ENCODE data around the gene PPFIA1. TPM values are rescaled to one million over a fixed set of nuclear protein-coding genes. Genes with fewer than 3 reads are reported as not detected.

PPFIA1 gene
- total RNA-seq, 2 donors from 2014 or later: 105 to 118 TPM

DNA sequence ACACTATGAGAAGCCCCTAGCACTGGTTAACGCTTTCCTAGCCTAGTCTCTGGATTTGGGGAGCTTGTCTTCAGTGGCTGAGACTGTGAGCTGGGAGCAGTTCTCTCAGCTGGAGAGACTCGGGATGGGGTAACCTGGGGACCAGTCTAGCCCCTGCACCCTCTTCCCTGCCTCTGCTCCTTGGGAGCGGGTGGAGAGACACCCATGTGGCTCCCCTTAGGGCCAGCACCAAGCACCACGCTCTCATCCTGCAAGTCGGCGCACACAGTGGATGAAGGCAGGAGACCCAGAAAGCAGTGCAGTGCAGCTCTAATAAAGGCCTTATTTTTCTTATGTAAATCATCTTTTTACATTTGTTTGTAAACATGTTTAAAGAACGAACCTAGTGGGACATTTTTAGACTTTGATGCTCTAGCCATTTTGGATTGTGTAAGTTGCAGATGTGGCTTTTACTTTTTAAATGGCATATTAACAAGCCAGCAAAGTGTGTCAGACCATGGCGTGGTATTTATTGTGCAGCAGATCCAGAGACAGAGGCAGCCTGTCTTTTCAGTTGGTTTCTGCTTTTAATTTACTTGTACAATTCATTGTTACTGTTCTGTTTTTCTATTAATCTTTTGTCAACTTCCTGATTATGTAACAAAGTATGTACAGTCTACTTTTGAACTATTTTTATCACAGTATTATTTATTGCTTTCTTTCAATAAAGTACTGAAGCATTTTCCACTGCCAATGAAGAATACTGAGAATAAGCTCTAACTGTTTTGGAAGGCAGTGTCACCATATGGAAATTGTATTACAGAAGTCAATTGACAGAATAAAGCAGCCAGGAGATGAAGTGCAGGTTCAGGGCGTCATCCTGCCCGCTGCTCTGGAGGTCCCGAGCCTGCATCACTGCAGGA is 113.4 kb downstream of the PPFIA1 start:
- no peaks in the 10 kb centered on the region for H3K9me3 ChIP-seq (ENCODE audit: control insufficient read depth, low read length)
- Mint-ChIP-seq H3K9me3 (no peaks in the 10 kb centered on the region), H3K4me3 (no peak overlapping the region), H3K27me3 (ENCODE audit: insufficient read depth) (no peaks in the 10 kb centered on the region), H3K27ac (peak overlapping the region; percentile 48), H3K4me1 (peaks cover 14% of the 10 kb centered on the region), H3K36me3 (ENCODE audit: low read depth) (peaks cover 70% of the 10 kb centered on the region)
- DNase-seq: no peak
- H3K4me1 ChIP-seq (ENCODE audit: control insufficient read depth, insufficient read depth, low read length): no peaks in the 10 kb centered on the region
- peaks cover 63% of the 10 kb centered on the region for H3K36me3 ChIP-seq (ENCODE audit: control insufficient read depth, insufficient read depth, low read length)
- WGBS, 2 experiments (ENCODE audit: insufficient coverage in 1 of 2, insufficient read length in 1 of 2): 95 to 97% methylated on average over 5 to 11 of the region's 11 CpGs
- H3K9ac ChIP-seq (ENCODE audit: extremely low read depth, low read length, poor library complexity, severe bottlenecking): no peak overlapping the region
- TF ChIP-seq, protein P1, sequence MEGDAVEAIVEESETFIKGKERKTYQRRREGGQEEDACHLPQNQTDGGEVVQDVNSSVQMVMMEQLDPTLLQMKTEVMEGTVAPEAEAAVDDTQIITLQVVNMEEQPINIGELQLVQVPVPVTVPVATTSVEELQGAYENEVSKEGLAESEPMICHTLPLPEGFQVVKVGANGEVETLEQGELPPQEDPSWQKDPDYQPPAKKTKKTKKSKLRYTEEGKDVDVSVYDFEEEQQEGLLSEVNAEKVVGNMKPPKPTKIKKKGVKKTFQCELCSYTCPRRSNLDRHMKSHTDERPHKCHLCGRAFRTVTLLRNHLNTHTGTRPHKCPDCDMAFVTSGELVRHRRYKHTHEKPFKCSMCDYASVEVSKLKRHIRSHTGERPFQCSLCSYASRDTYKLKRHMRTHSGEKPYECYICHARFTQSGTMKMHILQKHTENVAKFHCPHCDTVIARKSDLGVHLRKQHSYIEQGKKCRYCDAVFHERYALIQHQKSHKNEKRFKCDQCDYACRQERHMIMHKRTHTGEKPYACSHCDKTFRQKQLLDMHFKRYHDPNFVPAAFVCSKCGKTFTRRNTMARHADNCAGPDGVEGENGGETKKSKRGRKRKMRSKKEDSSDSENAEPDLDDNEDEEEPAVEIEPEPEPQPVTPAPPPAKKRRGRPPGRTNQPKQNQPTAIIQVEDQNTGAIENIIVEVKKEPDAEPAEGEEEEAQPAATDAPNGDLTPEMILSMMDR (conservative IDR thresholded peaks at IDR 0.05): no peak
- H3K27me3 ChIP-seq (ENCODE audit: control insufficient read depth, insufficient read depth, low read length, poor library complexity, severe bottlenecking): no peaks in the 10 kb centered on the region
- no peak overlapping the region for H3K4me3 ChIP-seq (ENCODE audit: low read length)
- H3K27ac ChIP-seq (ENCODE audit: low read depth, low read length): no peak overlapping the region

DNA sequence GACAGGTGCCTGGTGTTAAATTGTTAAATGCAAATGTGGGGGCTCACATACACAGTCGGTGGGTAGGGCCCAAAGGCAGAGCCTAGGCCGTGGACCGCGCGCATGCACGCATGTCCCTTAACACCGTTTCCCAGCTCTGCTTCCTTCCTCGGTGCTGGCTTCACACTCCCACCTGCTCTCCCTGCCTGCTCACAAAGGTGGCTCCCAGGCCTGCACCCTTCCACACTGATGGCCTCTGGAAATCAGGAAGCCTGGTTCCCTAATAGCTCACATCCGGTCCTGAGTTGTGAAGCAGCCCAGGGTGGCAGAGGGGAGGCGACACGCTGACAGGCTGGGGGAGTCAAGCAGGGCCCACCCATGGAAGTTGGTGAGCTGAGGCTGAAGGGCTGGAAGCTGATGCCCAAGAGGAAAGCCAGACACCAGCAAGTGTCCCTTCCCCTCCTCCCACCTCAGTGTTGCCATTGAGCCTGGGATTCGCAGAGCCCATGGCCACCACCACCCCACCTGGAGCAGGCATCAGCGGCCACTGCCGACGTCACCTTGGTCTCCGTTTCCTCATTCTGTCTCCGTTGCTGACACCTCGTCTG is 114.2 kb downstream of the PPFIA1 start:
- H3K4me1 ChIP-seq (ENCODE audit: control insufficient read depth, insufficient read depth, low read length): no peaks in the 10 kb centered on the region
- H3K4me3 ChIP-seq (ENCODE audit: low read length): no peak overlapping the region
- Mint-ChIP-seq H3K4me1 (peaks cover 18% of the 10 kb centered on the region), H3K27me3 (ENCODE audit: insufficient read depth) (no peaks in the 10 kb centered on the region), H3K9me3 (no peaks in the 10 kb centered on the region), H3K27ac (peak overlapping the region; percentile 37), H3K36me3 (ENCODE audit: low read depth) (peaks cover 65% of the 10 kb centered on the region), H3K4me3 (no peak overlapping the region)
- no peaks in the 10 kb centered on the region for H3K27me3 ChIP-seq (ENCODE audit: control insufficient read depth, insufficient read depth, low read length, poor library complexity, severe bottlenecking)
- H3K9ac ChIP-seq (ENCODE audit: extremely low read depth, low read length, poor library complexity, severe bottlenecking): no peak overlapping the region
- TF ChIP-seq, protein P1 (conservative IDR thresholded peaks at IDR 0.05): no peak
- no peak for DNase-seq
- H3K27ac ChIP-seq (ENCODE audit: low read depth, low read length): peak overlapping the region; percentile 6
- 92 to 94% methylated on average over 11 to 18 of the region's 18 CpGs for WGBS, 2 experiments (ENCODE audit: insufficient coverage in 1 of 2, insufficient read length in 1 of 2)
- no peaks in the 10 kb centered on the region for H3K9me3 ChIP-seq (ENCODE audit: control insufficient read depth, low read length)
- peaks cover 55% of the 10 kb centered on the region for H3K36me3 ChIP-seq (ENCODE audit: control insufficient read depth, insufficient read depth, low read length)

DNA sequence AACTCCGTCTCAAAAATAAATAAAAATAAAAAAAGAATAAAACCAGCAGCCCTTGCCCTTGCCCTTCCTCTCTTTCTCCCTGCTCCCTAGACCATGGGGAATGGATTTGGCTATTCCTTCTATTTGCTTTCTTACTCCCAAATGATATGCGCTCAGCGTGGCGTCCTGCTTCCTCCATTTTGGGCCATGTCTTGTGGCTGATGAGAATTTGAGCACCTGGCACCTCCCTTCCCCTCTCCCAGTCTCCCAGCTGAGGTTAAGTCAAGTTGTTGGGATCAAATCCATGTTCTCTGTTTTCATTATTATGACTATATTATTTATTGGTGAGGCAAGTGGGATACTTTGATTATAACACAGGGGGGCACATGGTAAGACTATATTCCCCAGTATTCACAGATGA is 117.1 kb downstream of the PPFIA1 start:
- Mint-ChIP-seq H3K4me3 (no peak overlapping the region), H3K9me3 (no peaks in the 10 kb centered on the region), H3K27ac (no peak overlapping the region), H3K4me1 (peaks cover 9% of the 10 kb centered on the region), H3K27me3 (ENCODE audit: insufficient read depth) (no peaks in the 10 kb centered on the region), H3K36me3 (ENCODE audit: low read depth) (peaks cover 50% of the 10 kb centered on the region)
- no peak overlapping the region for H3K4me3 ChIP-seq (ENCODE audit: low read length)
- H3K36me3 ChIP-seq (ENCODE audit: control insufficient read depth, insufficient read depth, low read length): peaks cover 32% of the 10 kb centered on the region
- H3K4me1 ChIP-seq (ENCODE audit: control insufficient read depth, insufficient read depth, low read length): no peaks in the 10 kb centered on the region
- WGBS, 2 experiments (ENCODE audit: insufficient coverage in 1 of 2, insufficient read length in 1 of 2): 81 to 91% methylated on average over 4 of the region's 4 CpGs
- no peaks in the 10 kb centered on the region for H3K27me3 ChIP-seq (ENCODE audit: control insufficient read depth, insufficient read depth, low read length, poor library complexity, severe bottlenecking)
- TF ChIP-seq, protein P1 (conservative IDR thresholded peaks at IDR 0.05): no peak
- DNase-seq: no peak
- no peaks in the 10 kb centered on the region for H3K9me3 ChIP-seq (ENCODE audit: control insufficient read depth, low read length)
- no peak overlapping the region for H3K27ac ChIP-seq (ENCODE audit: low read depth, low read length)
- H3K9ac ChIP-seq (ENCODE audit: extremely low read depth, low read length, poor library complexity, severe bottlenecking): no peak overlapping the region
